Stomach smooth muscle (tissue), 2 donors: ENCODE data around the gene DUSP22.
A peak's percentile ranks its signal among the peaks of the same experiment; 100 is the strongest.
"Not testable (repeated sequence)": the region's sequence is repeated elsewhere in the genome, so short reads cannot be mapped to it uniquely, and the experiment has no call there.

ENCODE experiments used
- H3K27ac ChIP-seq: one replicate; pipeline ENCODE4 v1.7.0; 2013; ENCODE audit warnings: mild to moderate bottlenecking, low read length, inconsistent platforms
- H3K27me3 ChIP-seq, 2 donors: one replicate each; pipeline ENCODE4 v1.7.0; 2013; ENCODE audit warnings: low read length in 2 of 2; ENCODE audit not compliant: insufficient read depth in 2 of 2, control insufficient read depth in 1 of 2
- H3K36me3 ChIP-seq, 2 donors: one replicate each; pipeline ENCODE4 v1.7.0; 2013; ENCODE audit warnings: low read length in 2 of 2; ENCODE audit not compliant: control insufficient read depth in 2 of 2, insufficient read depth in 2 of 2
- H3K4me1 ChIP-seq: one replicate; pipeline ENCODE4 v1.7.0; 2013; ENCODE audit warnings: low read length; ENCODE audit not compliant: control insufficient read depth, insufficient read depth
- H3K4me3 ChIP-seq, 2 donors: one replicate each; pipeline ENCODE4 v1.7.0; 2013; ENCODE audit warnings: low read length in 2 of 2
- H3K9ac ChIP-seq, 2 donors: one replicate each; pipeline ENCODE4 v1.7.0; 2013; ENCODE audit warnings: low read length in 2 of 2, mild to moderate bottlenecking in 1 of 2
- H3K9me3 ChIP-seq, 2 donors: one replicate each; pipeline ENCODE4 v1.7.0; 2013; ENCODE audit warnings: low read length in 2 of 2; ENCODE audit not compliant: control insufficient read depth in 2 of 2
- donor health status: healthy.
- donor health status: Pancreatic carcinoma.

Gene DUSP22

GRCh38 chr6:291697-292505 is at the start of gene DUSP22:
TSS of gene DUSP22 (plus strand) at chr6:292487. CDS start at chr6:292540, 53 bp downstream.
- Histone ChIP-seq H3K27ac (peak within 1 kb of the TSS; percentile 95), H3K4me1 (peaks cover 10% of the 10 kb centered on the region), H3K9me3 (no peaks in the 10 kb centered on the region), H3K36me3 (no peaks in the 10 kb centered on the region), H3K9ac (peak within 1 kb of the TSS; percentile 95 to 96), H3K27me3 (no peaks in the 10 kb centered on the region), H3K4me3 (peak within 1 kb of the TSS; percentile 84 to 88)

- Histone ChIP-seq H3K4me3 (no peak overlapping the region), H3K9ac (no peak overlapping the region), H3K9me3 (no peaks in the 10 kb centered on the region), H3K4me1 (no peaks in the 10 kb centered on the region), H3K27ac (no peak overlapping the region), H3K36me3 (no peaks in the 10 kb centered on the region), H3K27me3 (no peaks in the 10 kb centered on the region)
Measured at GRCh38 chr6:246352-246751, 45.9 kb upstream of the DUSP22 start.

- H3K36me3 ChIP-seq: no peaks in the 10 kb centered on the region
- no peaks in the 10 kb centered on the region for H3K27me3 ChIP-seq
- no peaks in the 10 kb centered on the region for H3K4me1 ChIP-seq
- no peaks in the 10 kb centered on the region for H3K9me3 ChIP-seq
- no peak overlapping the region for H3K27ac ChIP-seq
- no peak overlapping the region for H3K9ac ChIP-seq
- no peak overlapping the region for H3K4me3 ChIP-seq
Measured at GRCh38 chr6:247351-247750, 44.9 kb upstream of the DUSP22 start.

- H3K9ac ChIP-seq, H3K27ac ChIP-seq, H3K36me3 ChIP-seq, H3K9me3 ChIP-seq, H3K27me3 ChIP-seq, H3K4me3 ChIP-seq, H3K4me1 ChIP-seq: not testable (repeated sequence)
Measured at GRCh38 chr6:248046-248445, 44.2 kb upstream of the DUSP22 start.

GRCh38 chr6:250676-251075 is 41.6 kb upstream of the DUSP22 start:
- H3K4me3 ChIP-seq: no peak overlapping the region
- no peaks in the 10 kb centered on the region for H3K4me1 ChIP-seq
- no peak overlapping the region for H3K9ac ChIP-seq
- no peaks in the 10 kb centered on the region for H3K27me3 ChIP-seq
- H3K36me3 ChIP-seq: no peaks in the 10 kb centered on the region
- H3K9me3 ChIP-seq: no peaks in the 10 kb centered on the region
- H3K27ac ChIP-seq: no peak overlapping the region

GRCh38 chr6:251920-252319 is 40.4 kb upstream of the DUSP22 start:
- Histone ChIP-seq H3K4me3 (no peak overlapping the region), H3K27ac (no peak overlapping the region), H3K9ac (no peak overlapping the region), H3K27me3 (no peaks in the 10 kb centered on the region), H3K9me3 (no peaks in the 10 kb centered on the region), H3K4me1 (no peaks in the 10 kb centered on the region), H3K36me3 (no peaks in the 10 kb centered on the region)

- Histone ChIP-seq H3K4me3 (no peak overlapping the region), H3K36me3 (no peaks in the 10 kb centered on the region), H3K9ac (no peak overlapping the region), H3K27me3 (no peaks in the 10 kb centered on the region), H3K9me3 (no peaks in the 10 kb centered on the region), H3K27ac (no peak overlapping the region), H3K4me1 (no peaks in the 10 kb centered on the region)
Measured at GRCh38 chr6:252775-253535, 39.3 kb upstream of the DUSP22 start.

GRCh38 chr6:254016-254415 is 38.3 kb upstream of the DUSP22 start:
- H3K36me3 ChIP-seq: no peaks in the 10 kb centered on the region
- no peaks in the 10 kb centered on the region for H3K27me3 ChIP-seq
- no peak overlapping the region for H3K27ac ChIP-seq
- H3K4me3 ChIP-seq: no peak overlapping the region
- no peak overlapping the region for H3K9ac ChIP-seq
- no peaks in the 10 kb centered on the region for H3K9me3 ChIP-seq
- H3K4me1 ChIP-seq: no peaks in the 10 kb centered on the region

- no peak overlapping the region for H3K27ac ChIP-seq
- H3K9me3 ChIP-seq: no peaks in the 10 kb centered on the region
- H3K27me3 ChIP-seq: no peaks in the 10 kb centered on the region
- H3K4me3 ChIP-seq: no peak overlapping the region
- no peaks in the 10 kb centered on the region for H3K4me1 ChIP-seq
- no peaks in the 10 kb centered on the region for H3K36me3 ChIP-seq
- H3K9ac ChIP-seq: no peak overlapping the region
Measured at GRCh38 chr6:255041-255750, 37.1 kb upstream of the DUSP22 start.

GRCh38 chr6:255751-256083 is 36.6 kb upstream of the DUSP22 start:
- H3K9me3 ChIP-seq: no peaks in the 10 kb centered on the region
- no peaks in the 10 kb centered on the region for H3K36me3 ChIP-seq
- no peak overlapping the region for H3K4me3 ChIP-seq
- H3K9ac ChIP-seq: no peak overlapping the region
- no peaks in the 10 kb centered on the region for H3K27me3 ChIP-seq
- H3K4me1 ChIP-seq: no peaks in the 10 kb centered on the region
- H3K27ac ChIP-seq: no peak overlapping the region
